GM18511 (cell line): Measurements from ENCODE around the gene TMEM120B.

Experiments used
- ATAC-seq: cut with Tn5 transposase; IDR thresholded peaks from one replicate; pipeline ENCODE4 v1.9.1; 2021; ENCODE audit warnings: mild to moderate bottlenecking, moderate library complexity; ENCODE audit not compliant: unreplicated experiment

The TMEM120B gene

DNA sequence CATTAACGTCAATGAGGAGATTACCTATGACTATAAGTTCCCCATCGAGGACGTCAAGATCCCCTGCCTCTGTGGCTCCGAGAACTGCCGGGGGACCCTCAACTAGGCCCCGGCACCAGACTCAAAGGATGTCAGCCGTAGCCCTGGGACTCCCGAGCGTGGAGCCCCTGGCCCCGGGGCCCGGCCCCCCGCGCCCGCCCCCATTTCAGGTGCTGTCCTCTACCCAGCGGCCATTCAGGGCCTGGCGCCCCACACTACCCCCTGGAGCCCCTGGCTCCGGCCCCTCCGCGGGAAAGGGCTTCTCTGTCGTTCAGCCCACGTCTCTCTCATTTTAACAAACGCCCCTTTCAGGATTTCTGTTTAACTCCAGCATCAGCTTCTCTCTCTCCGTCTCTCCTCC is 117.6 kb downstream of the TMEM120B start:
- ATAC-seq: no peak

DNA sequence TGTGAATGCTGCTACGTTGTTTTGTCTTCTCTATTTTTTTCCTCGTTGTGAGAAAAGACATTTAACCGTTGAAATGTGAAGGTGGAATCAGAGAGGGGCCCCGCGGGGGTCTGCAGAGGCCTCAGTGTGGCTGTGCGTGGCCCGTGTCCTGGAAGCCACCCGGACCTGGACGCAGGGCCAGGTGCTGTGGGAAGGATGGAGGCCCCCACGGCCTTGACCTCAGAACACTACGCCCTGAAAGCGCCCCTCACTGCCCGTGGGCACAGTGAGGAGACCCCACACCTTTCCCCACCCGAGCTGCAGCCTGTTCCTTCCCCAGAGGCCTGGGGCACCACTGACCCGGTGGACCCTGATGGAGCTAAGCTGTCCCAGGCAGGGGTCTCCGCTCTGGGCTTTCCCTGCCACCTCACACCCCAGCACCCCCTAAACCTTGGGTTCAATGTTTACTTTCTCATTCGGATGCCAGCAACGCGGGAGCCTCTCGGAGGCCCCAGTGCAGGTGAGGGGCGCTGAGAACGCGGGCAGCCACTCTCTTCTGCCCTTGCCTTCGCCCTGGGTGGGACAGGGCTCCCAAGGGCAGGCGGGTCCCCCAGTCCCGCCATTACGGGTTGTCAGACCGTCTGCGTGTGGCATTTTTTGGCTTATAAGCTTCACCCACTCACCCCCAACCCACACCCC is 118.2 kb downstream of the TMEM120B start:
- ATAC-seq: no peak
